Lower lobe of right lung (tissue), 2 donors: ENCODE measurements around the gene GOLPH3L. TPM values are rescaled to one million over a fixed set of nuclear protein-coding genes. Genes with fewer than 3 reads are reported as not detected.

Source experiments
- ATAC-seq, 2 donors: fragments of 200-7000 bp; cut with Tn5 transposase; one replicate each; pipeline ENCODE4 v1.9.1; 2020 to 2022; ENCODE audit warnings: mild to moderate bottlenecking in 2 of 2, moderate library complexity in 2 of 2
- DNase-seq: peaks from one replicate; pipeline ENCODE4 v3.0.0-alpha.2; 2020
- H3K27ac ChIP-seq: fragments of 200-600 bp; one replicate; pipeline ENCODE4 v1.8.0; 2022
- H3K27me3 ChIP-seq: fragments of 200-600 bp; one replicate; pipeline ENCODE4 v1.8.0; 2022; ENCODE audit warnings: low read depth
- H3K36me3 ChIP-seq: fragments of 200-600 bp; one replicate; pipeline ENCODE4 v1.8.0; 2022; ENCODE audit warnings: mild to moderate bottlenecking
- H3K4me1 ChIP-seq: fragments of 200-600 bp; one replicate; pipeline ENCODE4 v1.8.0; 2022
- H3K4me3 ChIP-seq: fragments of 200-600 bp; one replicate; pipeline ENCODE4 v1.8.0; 2022; ENCODE audit warnings: mild to moderate bottlenecking
- H3K9me3 ChIP-seq: fragments of 200-600 bp; one replicate; pipeline ENCODE4 v1.8.0; 2022
- CTCF ChIP-seq: fragments of 200-600 bp; IDR thresholded peaks from one replicate; pipeline ENCODE4 v1.8.0; 2022; ENCODE audit warnings: antibody characterized with exemption, mild to moderate bottlenecking
- intact Hi-C: fragments of 100-400 bp; cut with DNase I; formaldehyde crosslinking; loops from one replicate; pipeline ENCODE4 v1.11.0; 2022
- total RNA-seq: library from RNA; stranded (reverse); fragmentation: NEBNext Ultra II Directional; extraction: Animal tissue kit (Norgen Biotek cat#: 25700); gene quantifications from one replicate; pipeline ENCODE4 v1.2.1, GENCODE V29; 2021
- donor health status: DM: no; HTN: yes; CAD: no; lungs with severe emphysema.

Gene GOLPH3L
- total RNA-seq, 1 donor from 2014 or later = 32.5 TPM

DNA sequence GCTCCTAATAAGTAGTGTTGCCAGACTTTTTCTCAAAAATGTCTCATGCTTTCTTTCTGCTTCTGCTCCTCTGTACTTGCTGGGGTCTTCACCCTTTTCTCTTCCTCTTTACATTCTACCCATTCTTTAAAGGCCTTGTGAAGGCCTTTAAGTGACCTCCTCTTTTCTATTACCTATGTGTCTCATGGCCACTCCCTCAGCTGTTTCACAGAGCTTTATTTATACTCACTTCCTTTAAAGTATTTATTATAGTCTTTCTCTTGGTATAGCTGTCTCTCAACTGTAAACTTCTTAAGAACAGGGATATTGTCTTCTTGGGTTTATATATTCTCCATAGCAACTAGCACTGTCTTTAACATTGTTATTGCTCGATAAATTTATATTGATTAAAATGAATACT, 792 bp downstream of the GOLPH3L start:
- Histone ChIP-seq H3K4me3 (peak overlapping the region; percentile 68), H3K27ac (peak overlapping the region; percentile 79), H3K9me3 (no peaks in the 10 kb centered on the region), H3K4me1 (peaks cover 15% of the 10 kb centered on the region), H3K27me3 (no peaks in the 10 kb centered on the region), H3K36me3 (peaks cover 37% of the 10 kb centered on the region)
- intact Hi-C loops = no loop called here
- TF ChIP-seq CTCF = no peak
- no peak for DNase-seq
- ATAC-seq = no peak

DNA sequence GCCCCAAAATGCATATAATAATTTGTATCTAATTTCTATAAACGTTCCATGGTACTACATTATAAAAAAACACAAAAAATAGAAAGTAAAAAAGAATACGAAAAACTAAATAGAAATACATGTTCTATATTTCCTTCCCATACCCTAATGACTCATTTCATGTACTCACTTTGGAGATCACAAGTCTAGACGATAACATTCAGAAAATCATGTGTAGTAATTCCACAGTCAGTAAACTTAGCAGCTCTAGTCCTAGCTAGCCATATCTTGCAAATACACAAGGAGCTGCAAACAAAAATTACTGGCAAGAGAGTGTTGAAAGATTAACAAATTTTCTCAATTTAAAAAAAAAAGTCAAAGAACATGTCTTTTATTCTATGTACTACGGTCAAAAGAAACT, 1.4 kb downstream of the GOLPH3L start:
- H3K27ac ChIP-seq = no peak overlapping the region
- DNase-seq (no peak), ATAC-seq (no peak)
- TF ChIP-seq CTCF = no peak
- peaks cover 15% of the 10 kb centered on the region for H3K4me1 ChIP-seq
- peak overlapping the region; percentile 68 for H3K4me3 ChIP-seq
- intact Hi-C loops = no loop called here
- peaks cover 39% of the 10 kb centered on the region for H3K36me3 ChIP-seq
- no peaks in the 10 kb centered on the region for H3K9me3 ChIP-seq
- H3K27me3 ChIP-seq = no peaks in the 10 kb centered on the region

DNA sequence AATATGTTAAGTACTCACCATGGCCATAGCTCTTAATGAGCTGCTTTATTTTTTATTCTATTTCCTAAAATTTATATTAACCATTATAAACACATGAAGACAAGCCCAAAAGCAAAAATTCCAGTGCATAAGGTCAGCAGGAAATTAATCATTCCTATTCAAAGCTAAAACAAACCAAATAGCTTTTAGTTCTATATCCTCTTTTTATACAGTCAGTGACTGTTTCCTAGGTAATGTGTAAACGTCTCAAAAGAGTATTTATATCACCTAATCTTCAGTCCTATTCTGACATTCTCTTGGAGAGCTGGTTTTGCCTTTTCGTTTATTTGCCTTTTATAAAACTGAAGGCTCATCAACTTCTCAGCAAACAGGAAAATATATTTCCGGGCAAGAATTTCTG, 4.2 kb downstream of the GOLPH3L start:
- Histone ChIP-seq H3K27me3 (no peaks in the 10 kb centered on the region), H3K4me1 (peaks cover 15% of the 10 kb centered on the region), H3K4me3 (no peak overlapping the region), H3K9me3 (no peaks in the 10 kb centered on the region), H3K27ac (no peak overlapping the region), H3K36me3 (peaks cover 60% of the 10 kb centered on the region)
- no peak for ATAC-seq
- intact Hi-C loops = no loop called here
- DNase-seq = no peak
- TF ChIP-seq CTCF = no peak

- Histone ChIP-seq H3K27ac (no peak overlapping the region), H3K27me3 (no peaks in the 10 kb centered on the region), H3K9me3 (no peaks in the 10 kb centered on the region), H3K4me1 (peaks cover 4% of the 10 kb centered on the region), H3K4me3 (no peak overlapping the region), H3K36me3 (peaks cover 74% of the 10 kb centered on the region)
- no peak for TF ChIP-seq CTCF
- intact Hi-C loops = no loop called here
- DNase-seq (no peak), ATAC-seq (no peak)
Observed at GRCh38 chr1:150688763-150689162, 8.2 kb downstream of the GOLPH3L start.

DNA sequence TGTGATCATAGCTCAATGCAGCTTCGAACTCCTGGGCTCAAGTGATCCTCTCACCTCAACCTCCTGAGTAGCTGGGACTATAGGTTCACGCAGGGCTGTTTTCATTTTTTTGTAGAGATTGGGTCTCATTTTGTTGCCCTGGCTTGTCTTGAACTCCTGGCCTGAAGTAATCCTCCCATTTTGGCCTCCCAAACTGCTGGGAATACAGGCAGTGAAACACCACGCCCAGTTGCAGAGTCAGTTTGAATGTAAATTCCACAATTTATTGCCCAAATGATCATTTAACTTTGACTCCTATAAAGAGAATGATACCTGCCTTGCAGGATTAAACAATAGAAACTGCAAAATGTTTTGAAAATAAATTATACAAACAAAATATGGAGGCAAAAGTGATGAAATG, 10.7 kb downstream of the GOLPH3L start:
- Histone ChIP-seq H3K27me3 (no peaks in the 10 kb centered on the region), H3K9me3 (no peaks in the 10 kb centered on the region), H3K4me3 (no peak overlapping the region), H3K36me3 (peaks cover 66% of the 10 kb centered on the region), H3K4me1 (no peaks in the 10 kb centered on the region), H3K27ac (no peak overlapping the region)
- no peak for TF ChIP-seq CTCF
- ATAC-seq (no peak), DNase-seq (no peak)
- intact Hi-C loops = no loop called here

- H3K36me3 ChIP-seq = peaks cover 52% of the 10 kb centered on the region
- H3K4me3 ChIP-seq = no peak overlapping the region
- intact Hi-C loops = no loop called here
- no peaks in the 10 kb centered on the region for H3K27me3 ChIP-seq
- no peaks in the 10 kb centered on the region for H3K9me3 ChIP-seq
- no peak for DNase-seq
- H3K4me1 ChIP-seq = no peaks in the 10 kb centered on the region
- TF ChIP-seq CTCF = no peak
- ATAC-seq = no peak
- H3K27ac ChIP-seq = no peak overlapping the region
Observed at GRCh38 chr1:150683914-150684313, 13.0 kb downstream of the GOLPH3L start.
